PC-9 (cell line): ENCODE results near the gene CD84.

Experiments
- EZH2 ChIP-seq: fragments of 200-600 bp; sonication (generic); IDR thresholded peaks from 2 replicates; pipeline ENCODE4 v1.8.0; 2017; ENCODE audit warnings: antibody characterized with exemption, low read depth
- TF ChIP-seq, protein P1 (sequence below): fragments of 200-600 bp; sonication (generic); conservative IDR thresholded peaks from 2 replicates; pipeline ENCODE4 v1.6.1; 2017; ENCODE audit warnings: mixed run types, antibody characterized with exemption, mild to moderate bottlenecking, moderate library complexity

GRCh38 chr1:160579216-160579701, at the start of gene CD84:
- TF ChIP-seq, protein P1, sequence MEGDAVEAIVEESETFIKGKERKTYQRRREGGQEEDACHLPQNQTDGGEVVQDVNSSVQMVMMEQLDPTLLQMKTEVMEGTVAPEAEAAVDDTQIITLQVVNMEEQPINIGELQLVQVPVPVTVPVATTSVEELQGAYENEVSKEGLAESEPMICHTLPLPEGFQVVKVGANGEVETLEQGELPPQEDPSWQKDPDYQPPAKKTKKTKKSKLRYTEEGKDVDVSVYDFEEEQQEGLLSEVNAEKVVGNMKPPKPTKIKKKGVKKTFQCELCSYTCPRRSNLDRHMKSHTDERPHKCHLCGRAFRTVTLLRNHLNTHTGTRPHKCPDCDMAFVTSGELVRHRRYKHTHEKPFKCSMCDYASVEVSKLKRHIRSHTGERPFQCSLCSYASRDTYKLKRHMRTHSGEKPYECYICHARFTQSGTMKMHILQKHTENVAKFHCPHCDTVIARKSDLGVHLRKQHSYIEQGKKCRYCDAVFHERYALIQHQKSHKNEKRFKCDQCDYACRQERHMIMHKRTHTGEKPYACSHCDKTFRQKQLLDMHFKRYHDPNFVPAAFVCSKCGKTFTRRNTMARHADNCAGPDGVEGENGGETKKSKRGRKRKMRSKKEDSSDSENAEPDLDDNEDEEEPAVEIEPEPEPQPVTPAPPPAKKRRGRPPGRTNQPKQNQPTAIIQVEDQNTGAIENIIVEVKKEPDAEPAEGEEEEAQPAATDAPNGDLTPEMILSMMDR, result no peak
- TF ChIP-seq EZH2, result no peak
